GM18868 (cell line): ENCODE data around the gene IL2RA.
A peak's percentile ranks its signal among the peaks of the same experiment; 100 is the strongest.
"Not testable (repeated sequence)": the region's sequence is repeated elsewhere in the genome, so short reads cannot be mapped to it uniquely, and the experiment has no call there.

ENCODE experiments used
- ATAC-seq: cut with Tn5 transposase; IDR thresholded peaks from one replicate; pipeline ENCODE4 v1.9.1; 2021; ENCODE audit warnings: mild to moderate bottlenecking, moderate library complexity; ENCODE audit not compliant: unreplicated experiment

IL2RA gene

GRCh38 chr10:6083523-6084475, 21.6 kb upstream of the IL2RA start:
- ATAC-seq = no peak

GRCh38 chr10:6082496-6083395, 20.6 kb upstream of the IL2RA start:
- no peak for ATAC-seq

- no peak for ATAC-seq
Measured at GRCh38 chr10:6080417-6080973, 18.3 kb upstream of the IL2RA start.

- no peak for ATAC-seq
Measured at GRCh38 chr10:6079044-6079443, 16.9 kb upstream of the IL2RA start.

GRCh38 chr10:6077071-6077675, 15.0 kb upstream of the IL2RA start:
- ATAC-seq = no peak

GRCh38 chr10:6074489-6075301, 12.5 kb upstream of the IL2RA start:
- no peak for ATAC-seq

GRCh38 chr10:6072215-6072934, 10.2 kb upstream of the IL2RA start:
- peak; percentile 58 for ATAC-seq

- peak; percentile 22 for ATAC-seq
Measured at GRCh38 chr10:6071181-6072175, 9.3 kb upstream of the IL2RA start.

GRCh38 chr10:6070660-6071059, 8.5 kb upstream of the IL2RA start:
- ATAC-seq = no peak

GRCh38 chr10:6069081-6069931, 7.1 kb upstream of the IL2RA start:
- ATAC-seq = no peak

- peak; percentile 69 for ATAC-seq
Measured at GRCh38 chr10:6068422-6068821, 6.3 kb upstream of the IL2RA start.

GRCh38 chr10:6068006-6068405, 5.8 kb upstream of the IL2RA start:
- ATAC-seq = no peak

GRCh38 chr10:6067457-6067856, 5.3 kb upstream of the IL2RA start:
- ATAC-seq = no peak

GRCh38 chr10:6065835-6066234, 3.7 kb upstream of the IL2RA start:
- ATAC-seq = no peak

- ATAC-seq = no peak
Measured at GRCh38 chr10:6065406-6065805, 3.2 kb upstream of the IL2RA start.

- ATAC-seq = not testable (repeated sequence)
Measured at GRCh38 chr10:6064726-6065125, 2.6 kb upstream of the IL2RA start.

GRCh38 chr10:6064119-6064518, 2.0 kb upstream of the IL2RA start:
- ATAC-seq = no peak
